HepG2 (cell line): Measurements from ENCODE around the gene GPR61. TPM values are rescaled to one million over a fixed set of nuclear protein-coding genes. Genes with fewer than 3 reads are reported as not detected.

Source experiments
- ADNP ChIP-seq: sonication (generic); formaldehyde crosslinking; IDR thresholded peaks from 2 replicates; pipeline ENCODE4 v1.4.0; 2020; ENCODE audit warnings: missing genetic modification reagents
- DZIP1 ChIP-seq: sonication (generic); formaldehyde crosslinking; IDR thresholded peaks from 2 replicates; pipeline ENCODE4 v1.5.0; 2020; ENCODE audit warnings: mild to moderate bottlenecking, missing genetic modification reagents
- EEA1 ChIP-seq: sonication (generic); formaldehyde crosslinking; IDR thresholded peaks from 2 replicates; pipeline ENCODE4 v1.5.1; 2020; ENCODE audit warnings: mild to moderate bottlenecking, missing genetic modification reagents, borderline replicate concordance
- FOXA1 ChIP-seq, 2 experiments: fragments of 450-650 bp in 1 of 2; sonication (generic) in 1 of 2; formaldehyde crosslinking in 1 of 2; IDR thresholded peaks; 2 replicates each; pipeline versions ENCODE4 v1.4.0 to v1.6.1; 2016 to 2020; ENCODE audit warnings: missing genetic modification reagents in 1 of 2
- FOXM1 ChIP-seq: sonication (generic); formaldehyde crosslinking; IDR thresholded peaks from 2 replicates; pipeline ENCODE4 v1.5.0; 2020; ENCODE audit warnings: missing genetic modification reagents
- GATA4 ChIP-seq: sonication (generic); IDR thresholded peaks from 2 replicates; pipeline ENCODE4 v1.6.1; 2016; ENCODE audit warnings: antibody characterized with exemption, low read depth, borderline replicate concordance
- GLMP ChIP-seq: sonication (generic); formaldehyde crosslinking; IDR thresholded peaks from 2 replicates; pipeline ENCODE4 v1.9.0; 2021; ENCODE audit warnings: missing genetic modification reagents, mild to moderate bottlenecking, borderline replicate concordance
- HMGXB3 ChIP-seq: sonication (generic); formaldehyde crosslinking; IDR thresholded peaks from 2 replicates; pipeline ENCODE4 v1.4.0; 2020; ENCODE audit warnings: missing genetic modification reagents, borderline replicate concordance
- HNRNPL ChIP-seq: fragments of 200-400 bp; formaldehyde crosslinking; IDR thresholded peaks from 2 replicates; pipeline ENCODE4 v1.6.1; 2017; ENCODE audit warnings: mild to moderate bottlenecking, low read depth, low read length
- MLXIP ChIP-seq: sonication (generic); formaldehyde crosslinking; IDR thresholded peaks from 2 replicates; pipeline ENCODE4 v1.9.0; 2021; ENCODE audit warnings: missing genetic modification reagents, borderline replicate concordance
- NR2F6 ChIP-seq, 2 experiments: IDR thresholded peaks; 2 replicates each; pipeline ENCODE4 v1.6.1; 2016; ENCODE audit warnings: antibody characterized with exemption in 1 of 2, mild to moderate bottlenecking in 1 of 2
- REXO4 ChIP-seq: sonication (generic); formaldehyde crosslinking; IDR thresholded peaks from 2 replicates; pipeline ENCODE4 v1.8.0; 2022; ENCODE audit warnings: missing genetic modification reagents, mild to moderate bottlenecking, borderline replicate concordance
- TFDP1 ChIP-seq: IDR thresholded peaks from 2 replicates; pipeline ENCODE4 v1.6.1; 2016; ENCODE audit warnings: missing compliant biosample characterization, missing genetic modification reagents, borderline replicate concordance
- ZNF430 ChIP-seq: sonication (generic); formaldehyde crosslinking; IDR thresholded peaks from 2 replicates; pipeline ENCODE4 v1.9.0; 2021; ENCODE audit warnings: mild to moderate bottlenecking, missing genetic modification reagents
- ZNF547 ChIP-seq: sonication (generic); formaldehyde crosslinking; IDR thresholded peaks from 2 replicates; pipeline ENCODE4 v1.5.1; 2020; ENCODE audit warnings: mild to moderate bottlenecking, missing genetic modification reagents
- polyA plus RNA-seq, 8 experiments: library from polyadenylated mRNA; depleted of rRNA in 3 of 8; stranded (reverse) in 7 of 8; unstranded in 1 of 8; fragments of >200 nt; fragmentation: Illumina TruSeq in 4 of 8; extraction: Trizol in 4 of 8; gene quantifications; 2 replicates each; pipeline versions ENCODE4 v1.2.1 to v1.2.3, GENCODE V29; 2011 to 2016; ENCODE audit warnings: low read depth in 4 of 8, missing spikeins in 1 of 8, mixed read lengths in 1 of 8; ENCODE audit not compliant: insufficient read depth in 1 of 8
- total RNA-seq, 5 experiments: library from RNA; depleted of rRNA; stranded (reverse); fragments of >200 nt; fragmentation: Illumina TruSeq; extraction: Trizol; gene quantifications; 2 replicates each; pipeline ENCODE4 v1.2.3, GENCODE V29; 2016; ENCODE audit warnings: low read depth in 1 of 5

GPR61 gene
- total and polyA plus RNA-seq, 2 of the 13 experiments (the other 11 are each of a cell fraction or from before 2014, with no cell fraction given), result not detected

- TF ChIP-seq TFDP1 (no peak), NR2F6 (IDR thresholded peaks at IDR 0.05) (no peak), NR2F6 (CRISPR knock-in tag; IDR thresholded peaks at IDR 0.05) (0 out of 2 replicates have a peak, but pooled peaks have one; percentile 8), FOXA1 (IDR thresholded peaks at IDR 0.05) (no peak), FOXA1 (CRISPR knock-in tag; IDR thresholded peaks at IDR 0.05) (no peak), MLXIP (CRISPR knock-in tag) (no peak), ZNF430 (CRISPR knock-in tag) (no peak), REXO4 (CRISPR knock-in tag) (no peak), ADNP (no peak), DZIP1 (CRISPR knock-in tag) (no peak), HMGXB3 (CRISPR knock-in tag) (no peak), GATA4 (no peak), ZNF547 (CRISPR knock-in tag) (0 out of 2 replicates have a peak, but pooled peaks have one; percentile 21), HNRNPL (0 out of 2 replicates have a peak, but pooled peaks have one; percentile 44), FOXM1 (CRISPR knock-in tag) (no peak), GLMP (CRISPR knock-in tag) (no peak), EEA1 (CRISPR knock-in tag) (no peak)
These were observed 7.1 kb upstream of the GPR61 start (continued) for GRCh38 chr1:109532365-109533136.
